ENCODE results near the gene ZDHHC3. TPM values are rescaled to one million over a fixed set of nuclear protein-coding genes. Genes with fewer than 3 reads are reported as not detected.

ZDHHC3 gene
- total RNA-seq, 1 experiment from 2014 or later = 58.0 TPM

DNA sequence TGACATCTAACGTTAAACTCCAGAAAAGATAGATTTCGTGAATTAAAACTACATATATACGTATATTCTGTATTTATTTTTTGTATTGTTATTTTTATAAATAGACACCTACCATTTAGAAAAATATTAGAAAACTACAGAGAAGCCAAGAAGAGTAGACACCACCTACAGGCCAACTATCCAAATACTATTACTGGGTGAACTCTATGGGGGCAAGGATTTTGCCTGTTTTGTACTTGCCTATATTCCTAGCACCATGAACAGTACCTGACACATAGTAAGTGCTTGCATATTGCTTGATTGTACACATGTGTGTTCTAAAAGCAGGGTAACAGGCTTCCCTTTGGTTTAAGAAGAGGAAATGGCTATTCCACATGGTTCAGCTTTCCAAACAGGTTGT is 25.8 kb upstream of the ZDHHC3 start:
- Mint-ChIP-seq H3K27me3 (ENCODE audit: low read depth) (no peaks in the 10 kb centered on the region), H3K4me1 (no peaks in the 10 kb centered on the region), H3K27ac (no peak overlapping the region), H3K9me3 (peaks cover 26% of the 10 kb centered on the region), H3K4me3 (no peak overlapping the region), H3K36me3 (peaks cover 81% of the 10 kb centered on the region)
- TF ChIP-seq SOX15 (CRISPR knock-in tag; IDR thresholded peaks at IDR 0.05) (no peak), CREM (CRISPR knock-in tag; IDR thresholded peaks at IDR 0.05) (no peak), NR1H2 (CRISPR knock-in tag; IDR thresholded peaks at IDR 0.05) (no peak), ZNF416 (CRISPR knock-in tag; IDR thresholded peaks at IDR 0.05) (no peak), ZNF219 (CRISPR knock-in tag; IDR thresholded peaks at IDR 0.05; ENCODE audit: borderline replicate concordance) (no peak), ZNF121 (CRISPR knock-in tag; IDR thresholded peaks at IDR 0.05) (no peak)
- TF ChIP-seq, protein P1, sequence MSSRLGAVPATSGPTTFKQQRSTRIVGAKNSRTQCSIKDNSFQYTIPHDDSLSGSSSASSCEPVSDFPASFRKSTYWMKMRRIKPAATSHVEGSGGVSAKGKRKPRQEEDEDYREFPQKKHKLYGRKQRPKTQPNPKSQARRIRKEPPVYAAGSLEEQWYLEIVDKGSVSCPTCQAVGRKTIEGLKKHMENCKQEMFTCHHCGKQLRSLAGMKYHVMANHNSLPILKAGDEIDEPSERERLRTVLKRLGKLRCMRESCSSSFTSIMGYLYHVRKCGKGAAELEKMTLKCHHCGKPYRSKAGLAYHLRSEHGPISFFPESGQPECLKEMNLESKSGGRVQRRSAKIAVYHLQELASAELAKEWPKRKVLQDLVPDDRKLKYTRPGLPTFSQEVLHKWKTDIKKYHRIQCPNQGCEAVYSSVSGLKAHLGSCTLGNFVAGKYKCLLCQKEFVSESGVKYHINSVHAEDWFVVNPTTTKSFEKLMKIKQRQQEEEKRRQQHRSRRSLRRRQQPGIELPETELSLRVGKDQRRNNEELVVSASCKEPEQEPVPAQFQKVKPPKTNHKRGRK (CRISPR knock-in tag; IDR thresholded peaks at IDR 0.05; ENCODE audit: borderline replicate concordance) = no peak
- TF ChIP-seq, protein P2, sequence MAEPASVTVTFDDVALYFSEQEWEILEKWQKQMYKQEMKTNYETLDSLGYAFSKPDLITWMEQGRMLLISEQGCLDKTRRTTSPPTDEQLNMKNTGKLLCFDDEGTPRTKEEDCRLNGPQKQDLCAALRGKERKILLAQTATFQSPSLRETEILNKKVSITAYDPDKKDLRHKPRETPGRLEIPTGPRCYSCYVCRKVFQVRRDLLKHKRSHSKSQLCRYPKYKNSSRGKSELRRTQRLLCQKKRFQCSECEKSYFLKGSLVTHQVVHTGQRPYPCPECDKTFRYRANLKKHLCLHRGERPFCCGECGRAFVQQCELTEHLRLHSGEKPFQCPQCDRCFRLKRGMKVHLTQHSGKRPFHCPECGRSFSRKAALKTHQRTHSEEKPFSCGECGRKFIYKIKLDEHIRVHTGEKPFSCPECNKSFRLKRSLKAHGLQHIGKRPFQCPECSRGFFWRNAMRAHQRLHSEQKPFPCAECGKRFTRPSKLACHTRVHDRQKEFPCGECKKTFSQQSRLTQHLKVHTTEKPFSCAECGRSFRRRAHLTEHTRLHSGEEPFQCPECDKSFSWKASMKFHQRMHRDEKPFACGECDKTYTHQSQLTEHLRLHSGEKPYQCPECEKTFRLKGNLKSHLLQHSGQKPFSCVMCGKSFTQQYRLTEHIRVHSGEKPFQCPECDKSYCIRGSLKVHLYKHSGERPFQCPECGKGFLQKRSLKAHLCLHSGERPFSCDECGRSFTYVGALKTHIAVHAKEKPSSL (CRISPR knock-in tag; conservative IDR thresholded peaks at IDR 0.05) = no peak
- TF ChIP-seq, protein P3, sequence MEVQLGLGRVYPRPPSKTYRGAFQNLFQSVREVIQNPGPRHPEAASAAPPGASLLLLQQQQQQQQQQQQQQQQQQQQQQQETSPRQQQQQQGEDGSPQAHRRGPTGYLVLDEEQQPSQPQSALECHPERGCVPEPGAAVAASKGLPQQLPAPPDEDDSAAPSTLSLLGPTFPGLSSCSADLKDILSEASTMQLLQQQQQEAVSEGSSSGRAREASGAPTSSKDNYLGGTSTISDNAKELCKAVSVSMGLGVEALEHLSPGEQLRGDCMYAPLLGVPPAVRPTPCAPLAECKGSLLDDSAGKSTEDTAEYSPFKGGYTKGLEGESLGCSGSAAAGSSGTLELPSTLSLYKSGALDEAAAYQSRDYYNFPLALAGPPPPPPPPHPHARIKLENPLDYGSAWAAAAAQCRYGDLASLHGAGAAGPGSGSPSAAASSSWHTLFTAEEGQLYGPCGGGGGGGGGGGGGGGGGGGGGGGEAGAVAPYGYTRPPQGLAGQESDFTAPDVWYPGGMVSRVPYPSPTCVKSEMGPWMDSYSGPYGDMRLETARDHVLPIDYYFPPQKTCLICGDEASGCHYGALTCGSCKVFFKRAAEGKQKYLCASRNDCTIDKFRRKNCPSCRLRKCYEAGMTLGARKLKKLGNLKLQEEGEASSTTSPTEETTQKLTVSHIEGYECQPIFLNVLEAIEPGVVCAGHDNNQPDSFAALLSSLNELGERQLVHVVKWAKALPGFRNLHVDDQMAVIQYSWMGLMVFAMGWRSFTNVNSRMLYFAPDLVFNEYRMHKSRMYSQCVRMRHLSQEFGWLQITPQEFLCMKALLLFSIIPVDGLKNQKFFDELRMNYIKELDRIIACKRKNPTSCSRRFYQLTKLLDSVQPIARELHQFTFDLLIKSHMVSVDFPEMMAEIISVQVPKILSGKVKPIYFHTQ (CRISPR knock-in tag; IDR thresholded peaks at IDR 0.05) = no peak
- TF ChIP-seq, protein P4, sequence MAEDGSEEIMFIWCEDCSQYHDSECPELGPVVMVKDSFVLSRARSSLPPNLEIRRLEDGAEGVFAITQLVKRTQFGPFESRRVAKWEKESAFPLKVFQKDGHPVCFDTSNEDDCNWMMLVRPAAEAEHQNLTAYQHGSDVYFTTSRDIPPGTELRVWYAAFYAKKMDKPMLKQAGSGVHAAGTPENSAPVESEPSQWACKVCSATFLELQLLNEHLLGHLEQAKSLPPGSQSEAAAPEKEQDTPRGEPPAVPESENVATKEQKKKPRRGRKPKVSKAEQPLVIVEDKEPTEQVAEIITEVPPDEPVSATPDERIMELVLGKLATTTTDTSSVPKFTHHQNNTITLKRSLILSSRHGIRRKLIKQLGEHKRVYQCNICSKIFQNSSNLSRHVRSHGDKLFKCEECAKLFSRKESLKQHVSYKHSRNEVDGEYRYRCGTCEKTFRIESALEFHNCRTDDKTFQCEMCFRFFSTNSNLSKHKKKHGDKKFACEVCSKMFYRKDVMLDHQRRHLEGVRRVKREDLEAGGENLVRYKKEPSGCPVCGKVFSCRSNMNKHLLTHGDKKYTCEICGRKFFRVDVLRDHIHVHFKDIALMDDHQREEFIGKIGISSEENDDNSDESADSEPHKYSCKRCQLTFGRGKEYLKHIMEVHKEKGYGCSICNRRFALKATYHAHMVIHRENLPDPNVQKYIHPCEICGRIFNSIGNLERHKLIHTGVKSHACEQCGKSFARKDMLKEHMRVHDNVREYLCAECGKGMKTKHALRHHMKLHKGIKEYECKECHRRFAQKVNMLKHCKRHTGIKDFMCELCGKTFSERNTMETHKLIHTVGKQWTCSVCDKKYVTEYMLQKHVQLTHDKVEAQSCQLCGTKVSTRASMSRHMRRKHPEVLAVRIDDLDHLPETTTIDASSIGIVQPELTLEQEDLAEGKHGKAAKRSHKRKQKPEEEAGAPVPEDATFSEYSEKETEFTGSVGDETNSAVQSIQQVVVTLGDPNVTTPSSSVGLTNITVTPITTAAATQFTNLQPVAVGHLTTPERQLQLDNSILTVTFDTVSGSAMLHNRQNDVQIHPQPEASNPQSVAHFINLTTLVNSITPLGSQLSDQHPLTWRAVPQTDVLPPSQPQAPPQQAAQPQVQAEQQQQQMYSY (CRISPR knock-in tag; IDR thresholded peaks at IDR 0.05) = no peak
- DNase-seq (ENCODE audit: low spot score) (no peak), ATAC-seq (no peak)
- ChIA-PET POLR2A (interaction anchor here (0.6 kb wide), 1 partner anchor 67 kb away, joined by 3 read pairs; no protein-coding TSS in a partner anchor), CTCF (interaction anchor here (2.4 kb wide), 1 partner anchor 9 kb away, joined by 8 read pairs; no protein-coding TSS in a partner anchor)

DNA sequence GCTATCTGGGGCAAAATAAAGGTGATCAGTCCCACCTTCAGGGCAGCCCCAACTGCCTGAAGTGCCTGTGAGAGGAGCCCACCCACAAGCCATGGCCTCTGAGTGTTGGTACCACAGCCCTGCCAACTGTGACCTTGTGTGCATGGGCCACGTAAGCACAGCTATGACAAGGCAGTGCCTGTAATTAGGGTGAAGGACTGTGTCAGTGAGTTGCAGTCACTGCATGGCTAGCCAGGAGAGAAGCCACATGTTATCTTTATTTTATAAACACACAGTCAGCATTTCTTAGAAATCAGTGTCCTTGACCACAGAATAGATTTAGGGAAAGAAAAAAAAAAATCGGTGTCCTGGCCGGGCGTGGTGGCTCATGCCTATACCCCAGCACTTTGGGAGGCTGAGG is 24.8 kb upstream of the ZDHHC3 start:
- Mint-ChIP-seq H3K4me3 (no peak overlapping the region), H3K4me1 (no peaks in the 10 kb centered on the region), H3K9me3 (peaks cover 26% of the 10 kb centered on the region), H3K36me3 (peaks cover 88% of the 10 kb centered on the region), H3K27me3 (ENCODE audit: low read depth) (no peaks in the 10 kb centered on the region), H3K27ac (peak overlapping the region; percentile 25; the same call in 1 of the 2 replicates)
- ChIA-PET POLR2A (interaction anchor here (0.6 kb wide), 1 partner anchor 66 kb away, joined by 3 read pairs; no protein-coding TSS in a partner anchor), CTCF (interaction anchor here (2.4 kb wide), 1 partner anchor 8 kb away, joined by 8 read pairs; no protein-coding TSS in a partner anchor)
- ATAC-seq (no peak), DNase-seq (ENCODE audit: low spot score) (no peak)
- TF ChIP-seq, protein P5, sequence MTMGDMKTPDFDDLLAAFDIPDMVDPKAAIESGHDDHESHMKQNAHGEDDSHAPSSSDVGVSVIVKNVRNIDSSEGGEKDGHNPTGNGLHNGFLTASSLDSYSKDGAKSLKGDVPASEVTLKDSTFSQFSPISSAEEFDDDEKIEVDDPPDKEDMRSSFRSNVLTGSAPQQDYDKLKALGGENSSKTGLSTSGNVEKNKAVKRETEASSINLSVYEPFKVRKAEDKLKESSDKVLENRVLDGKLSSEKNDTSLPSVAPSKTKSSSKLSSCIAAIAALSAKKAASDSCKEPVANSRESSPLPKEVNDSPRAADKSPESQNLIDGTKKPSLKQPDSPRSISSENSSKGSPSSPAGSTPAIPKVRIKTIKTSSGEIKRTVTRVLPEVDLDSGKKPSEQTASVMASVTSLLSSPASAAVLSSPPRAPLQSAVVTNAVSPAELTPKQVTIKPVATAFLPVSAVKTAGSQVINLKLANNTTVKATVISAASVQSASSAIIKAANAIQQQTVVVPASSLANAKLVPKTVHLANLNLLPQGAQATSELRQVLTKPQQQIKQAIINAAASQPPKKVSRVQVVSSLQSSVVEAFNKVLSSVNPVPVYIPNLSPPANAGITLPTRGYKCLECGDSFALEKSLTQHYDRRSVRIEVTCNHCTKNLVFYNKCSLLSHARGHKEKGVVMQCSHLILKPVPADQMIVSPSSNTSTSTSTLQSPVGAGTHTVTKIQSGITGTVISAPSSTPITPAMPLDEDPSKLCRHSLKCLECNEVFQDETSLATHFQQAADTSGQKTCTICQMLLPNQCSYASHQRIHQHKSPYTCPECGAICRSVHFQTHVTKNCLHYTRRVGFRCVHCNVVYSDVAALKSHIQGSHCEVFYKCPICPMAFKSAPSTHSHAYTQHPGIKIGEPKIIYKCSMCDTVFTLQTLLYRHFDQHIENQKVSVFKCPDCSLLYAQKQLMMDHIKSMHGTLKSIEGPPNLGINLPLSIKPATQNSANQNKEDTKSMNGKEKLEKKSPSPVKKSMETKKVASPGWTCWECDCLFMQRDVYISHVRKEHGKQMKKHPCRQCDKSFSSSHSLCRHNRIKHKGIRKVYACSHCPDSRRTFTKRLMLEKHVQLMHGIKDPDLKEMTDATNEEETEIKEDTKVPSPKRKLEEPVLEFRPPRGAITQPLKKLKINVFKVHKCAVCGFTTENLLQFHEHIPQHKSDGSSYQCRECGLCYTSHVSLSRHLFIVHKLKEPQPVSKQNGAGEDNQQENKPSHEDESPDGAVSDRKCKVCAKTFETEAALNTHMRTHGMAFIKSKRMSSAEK (CRISPR knock-in tag; IDR thresholded peaks at IDR 0.05; ENCODE audit: borderline replicate concordance) = no peak
- TF ChIP-seq ZNF138 (CRISPR knock-in tag; conservative IDR thresholded peaks at IDR 0.05) (no peak), NFATC4 (CRISPR knock-in tag; IDR thresholded peaks at IDR 0.05) (no peak)
- TF ChIP-seq, protein P6, sequence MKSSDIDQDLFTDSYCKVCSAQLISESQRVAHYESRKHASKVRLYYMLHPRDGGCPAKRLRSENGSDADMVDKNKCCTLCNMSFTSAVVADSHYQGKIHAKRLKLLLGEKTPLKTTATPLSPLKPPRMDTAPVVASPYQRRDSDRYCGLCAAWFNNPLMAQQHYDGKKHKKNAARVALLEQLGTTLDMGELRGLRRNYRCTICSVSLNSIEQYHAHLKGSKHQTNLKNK (CRISPR knock-in tag; IDR thresholded peaks at IDR 0.05) = no peak
- TF ChIP-seq, protein P7, sequence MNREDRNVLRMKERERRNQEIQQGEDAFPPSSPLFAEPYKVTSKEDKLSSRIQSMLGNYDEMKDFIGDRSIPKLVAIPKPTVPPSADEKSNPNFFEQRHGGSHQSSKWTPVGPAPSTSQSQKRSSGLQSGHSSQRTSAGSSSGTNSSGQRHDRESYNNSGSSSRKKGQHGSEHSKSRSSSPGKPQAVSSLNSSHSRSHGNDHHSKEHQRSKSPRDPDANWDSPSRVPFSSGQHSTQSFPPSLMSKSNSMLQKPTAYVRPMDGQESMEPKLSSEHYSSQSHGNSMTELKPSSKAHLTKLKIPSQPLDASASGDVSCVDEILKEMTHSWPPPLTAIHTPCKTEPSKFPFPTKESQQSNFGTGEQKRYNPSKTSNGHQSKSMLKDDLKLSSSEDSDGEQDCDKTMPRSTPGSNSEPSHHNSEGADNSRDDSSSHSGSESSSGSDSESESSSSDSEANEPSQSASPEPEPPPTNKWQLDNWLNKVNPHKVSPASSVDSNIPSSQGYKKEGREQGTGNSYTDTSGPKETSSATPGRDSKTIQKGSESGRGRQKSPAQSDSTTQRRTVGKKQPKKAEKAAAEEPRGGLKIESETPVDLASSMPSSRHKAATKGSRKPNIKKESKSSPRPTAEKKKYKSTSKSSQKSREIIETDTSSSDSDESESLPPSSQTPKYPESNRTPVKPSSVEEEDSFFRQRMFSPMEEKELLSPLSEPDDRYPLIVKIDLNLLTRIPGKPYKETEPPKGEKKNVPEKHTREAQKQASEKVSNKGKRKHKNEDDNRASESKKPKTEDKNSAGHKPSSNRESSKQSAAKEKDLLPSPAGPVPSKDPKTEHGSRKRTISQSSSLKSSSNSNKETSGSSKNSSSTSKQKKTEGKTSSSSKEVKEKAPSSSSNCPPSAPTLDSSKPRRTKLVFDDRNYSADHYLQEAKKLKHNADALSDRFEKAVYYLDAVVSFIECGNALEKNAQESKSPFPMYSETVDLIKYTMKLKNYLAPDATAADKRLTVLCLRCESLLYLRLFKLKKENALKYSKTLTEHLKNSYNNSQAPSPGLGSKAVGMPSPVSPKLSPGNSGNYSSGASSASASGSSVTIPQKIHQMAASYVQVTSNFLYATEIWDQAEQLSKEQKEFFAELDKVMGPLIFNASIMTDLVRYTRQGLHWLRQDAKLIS (CRISPR knock-in tag; IDR thresholded peaks at IDR 0.05; ENCODE audit: borderline replicate concordance) = no peak
